ENCODE data around the gene SLC18A3.

SLC18A3 gene

DNA sequence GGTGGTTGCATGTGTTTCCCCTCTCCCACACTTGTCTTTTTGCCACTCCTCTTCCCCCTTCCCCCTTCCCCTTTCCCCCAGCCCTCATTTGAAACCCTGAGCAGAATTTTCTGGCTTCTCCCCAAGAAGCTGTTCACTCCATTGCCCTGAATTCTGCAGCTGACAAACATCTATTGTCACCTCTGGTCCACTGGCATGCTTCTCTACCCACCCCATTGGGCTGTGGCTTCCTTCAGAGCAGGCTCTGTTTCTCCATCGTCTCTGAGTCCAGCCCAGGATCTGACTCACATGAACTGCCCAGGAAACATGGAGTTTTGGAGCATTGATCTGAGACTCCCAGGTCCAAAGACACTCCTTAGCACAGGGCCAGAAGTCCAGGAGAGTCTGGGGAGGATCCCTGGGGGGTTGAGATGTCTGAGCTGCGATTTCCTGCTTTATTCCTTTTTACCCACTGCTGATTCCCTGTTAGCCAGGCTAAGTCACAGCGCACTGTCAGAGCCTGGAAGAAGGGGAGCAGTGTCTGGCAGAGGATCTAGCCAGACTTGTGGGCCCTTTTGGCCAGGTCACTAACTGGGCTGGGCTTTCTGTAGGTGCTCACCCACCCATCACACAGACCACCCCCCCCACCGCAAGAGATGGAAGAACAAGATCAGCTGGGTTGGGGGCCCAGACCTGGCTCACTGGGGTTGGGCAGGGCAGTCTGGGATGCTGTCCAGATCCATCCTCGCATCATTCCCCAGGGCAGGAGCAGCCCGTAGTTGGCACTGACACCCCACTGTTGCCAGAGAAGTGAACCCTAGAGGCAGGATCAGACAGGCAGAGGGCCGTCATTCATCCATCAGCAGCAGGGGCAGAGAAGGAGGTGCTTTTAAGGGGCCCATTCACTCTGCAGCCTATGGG lies 7.3 kb downstream of the SLC18A3 start:
- no peak overlapping the region; the same call in 1 of the 2 replicates for H3K27ac ChIP-seq
- TF ChIP-seq, protein P1, sequence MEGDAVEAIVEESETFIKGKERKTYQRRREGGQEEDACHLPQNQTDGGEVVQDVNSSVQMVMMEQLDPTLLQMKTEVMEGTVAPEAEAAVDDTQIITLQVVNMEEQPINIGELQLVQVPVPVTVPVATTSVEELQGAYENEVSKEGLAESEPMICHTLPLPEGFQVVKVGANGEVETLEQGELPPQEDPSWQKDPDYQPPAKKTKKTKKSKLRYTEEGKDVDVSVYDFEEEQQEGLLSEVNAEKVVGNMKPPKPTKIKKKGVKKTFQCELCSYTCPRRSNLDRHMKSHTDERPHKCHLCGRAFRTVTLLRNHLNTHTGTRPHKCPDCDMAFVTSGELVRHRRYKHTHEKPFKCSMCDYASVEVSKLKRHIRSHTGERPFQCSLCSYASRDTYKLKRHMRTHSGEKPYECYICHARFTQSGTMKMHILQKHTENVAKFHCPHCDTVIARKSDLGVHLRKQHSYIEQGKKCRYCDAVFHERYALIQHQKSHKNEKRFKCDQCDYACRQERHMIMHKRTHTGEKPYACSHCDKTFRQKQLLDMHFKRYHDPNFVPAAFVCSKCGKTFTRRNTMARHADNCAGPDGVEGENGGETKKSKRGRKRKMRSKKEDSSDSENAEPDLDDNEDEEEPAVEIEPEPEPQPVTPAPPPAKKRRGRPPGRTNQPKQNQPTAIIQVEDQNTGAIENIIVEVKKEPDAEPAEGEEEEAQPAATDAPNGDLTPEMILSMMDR (conservative IDR thresholded peaks at IDR 0.05; ENCODE audit: low read depth): no peak
- POLR2A ChIA-PET (ENCODE audit: low non-redundant PET): no interaction called here
- CTCF ChIA-PET: no interaction called here
- DNase-seq (ENCODE audit: low spot score): no peak

DNA sequence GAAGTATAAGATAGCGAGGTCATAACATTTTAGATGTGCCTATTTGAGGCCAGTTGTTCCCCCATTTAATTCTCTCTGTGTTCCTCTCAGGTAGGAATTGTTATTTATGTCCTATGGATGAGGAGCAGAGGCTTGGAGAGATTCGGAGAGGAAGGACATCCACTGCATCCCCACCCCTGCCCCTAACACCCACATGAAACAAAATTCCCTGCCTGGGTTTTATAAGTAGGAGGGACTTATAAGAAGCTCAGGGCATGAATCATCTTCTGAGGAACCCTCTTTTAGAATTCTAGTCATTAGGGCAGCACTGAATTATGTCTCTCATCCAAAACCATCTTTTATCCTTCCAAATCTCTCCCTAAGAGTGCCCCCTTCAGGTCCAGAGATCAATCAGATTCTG lies 8.7 kb downstream of the SLC18A3 start:
- TF ChIP-seq, protein P1 (conservative IDR thresholded peaks at IDR 0.05; ENCODE audit: low read depth): no peak
- DNase-seq (ENCODE audit: low spot score): no peak
- CTCF ChIA-PET: interaction anchor here (0.5 kb wide), 1 partner anchor 93 kb away, joined by 3 read pairs; no protein-coding TSS in a partner anchor
- POLR2A ChIA-PET (ENCODE audit: low non-redundant PET): no interaction called here
- no peak overlapping the region for H3K27ac ChIP-seq

DNA sequence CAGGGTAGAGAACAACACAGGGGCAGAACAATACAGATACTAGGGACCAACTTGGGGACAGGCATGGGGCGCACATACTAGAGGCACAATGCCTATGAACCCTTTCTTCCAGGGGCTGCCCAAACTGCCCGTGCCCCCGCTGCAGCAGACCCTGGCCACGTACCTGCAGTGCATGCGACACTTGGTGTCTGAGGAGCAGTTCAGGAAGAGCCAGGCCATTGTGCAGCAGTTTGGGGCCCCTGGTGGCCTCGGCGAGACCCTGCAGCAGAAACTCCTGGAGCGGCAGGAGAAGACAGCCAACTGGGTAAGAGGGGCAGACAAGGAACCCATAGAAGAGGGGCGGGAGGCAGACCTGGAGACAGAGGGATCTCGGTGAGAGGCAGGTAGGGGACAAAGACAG lies 9.5 kb downstream of the SLC18A3 start:
- no peak overlapping the region for H3K27ac ChIP-seq
- ChIA-PET POLR2A (ENCODE audit: low non-redundant PET) (no interaction called here), CTCF (no interaction called here)
- TF ChIP-seq, protein P1 (conservative IDR thresholded peaks at IDR 0.05; ENCODE audit: low read depth): no peak
- no peak for DNase-seq (ENCODE audit: low spot score)

DNA sequence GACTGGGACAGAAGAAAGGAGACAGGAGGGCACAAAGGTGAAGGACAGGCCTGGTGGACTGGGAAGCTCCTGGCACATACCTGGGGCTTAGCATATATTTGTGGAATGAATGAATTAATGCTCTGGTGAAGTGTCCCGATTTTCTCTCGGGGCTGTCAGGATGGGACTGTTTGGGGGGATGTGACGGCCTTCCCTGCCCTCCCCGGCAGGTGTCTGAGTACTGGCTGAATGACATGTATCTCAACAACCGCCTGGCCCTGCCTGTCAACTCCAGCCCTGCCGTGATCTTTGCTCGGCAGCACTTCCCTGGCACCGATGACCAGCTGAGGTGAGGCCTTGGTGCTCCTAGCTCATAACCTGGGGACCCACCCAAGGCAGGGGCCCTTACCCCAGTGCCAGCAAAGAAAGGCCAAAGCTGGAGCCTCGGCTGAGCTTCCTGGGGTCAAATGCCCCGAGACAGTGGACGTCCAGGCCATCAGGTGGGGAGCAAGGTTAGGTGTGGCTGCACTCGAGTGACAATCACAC lies 10.2 kb downstream of the SLC18A3 start:
- TF ChIP-seq, protein P1 (conservative IDR thresholded peaks at IDR 0.05; ENCODE audit: low read depth): no peak
- POLR2A ChIA-PET (ENCODE audit: low non-redundant PET): no interaction called here
- DNase-seq (ENCODE audit: low spot score): no peak
- CTCF ChIA-PET: no interaction called here
- H3K27ac ChIP-seq: no peak overlapping the region

DNA sequence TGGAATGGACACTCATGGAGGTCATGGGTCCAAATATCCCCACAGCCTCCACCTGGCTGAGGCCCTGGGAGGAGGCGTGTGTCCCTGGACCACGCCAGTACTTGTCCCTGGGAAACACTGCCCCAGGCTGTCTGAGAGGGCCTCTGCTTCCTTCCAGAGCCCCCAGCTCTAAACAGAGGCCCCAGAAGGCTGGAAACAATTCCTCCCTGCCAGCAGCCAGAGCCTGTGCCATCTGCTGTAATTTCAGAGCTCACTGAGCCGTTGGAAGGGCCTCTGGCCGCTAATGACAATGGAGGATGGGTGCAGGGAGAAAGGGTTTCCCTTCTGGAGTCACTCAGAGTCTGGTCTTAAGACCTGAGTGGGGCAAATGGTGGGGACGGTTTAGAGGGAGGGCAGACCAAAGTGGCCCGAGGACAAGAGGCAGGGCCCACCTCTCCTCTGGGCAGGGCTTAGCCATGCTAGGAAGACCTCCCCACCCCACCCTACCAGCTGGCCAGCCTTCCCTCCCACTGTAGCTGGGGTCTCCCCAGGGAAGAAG lies 10.8 kb downstream of the SLC18A3 start:
- CTCF ChIA-PET: no interaction called here
- no peak for DNase-seq (ENCODE audit: low spot score)
- POLR2A ChIA-PET (ENCODE audit: low non-redundant PET): no interaction called here

DNA sequence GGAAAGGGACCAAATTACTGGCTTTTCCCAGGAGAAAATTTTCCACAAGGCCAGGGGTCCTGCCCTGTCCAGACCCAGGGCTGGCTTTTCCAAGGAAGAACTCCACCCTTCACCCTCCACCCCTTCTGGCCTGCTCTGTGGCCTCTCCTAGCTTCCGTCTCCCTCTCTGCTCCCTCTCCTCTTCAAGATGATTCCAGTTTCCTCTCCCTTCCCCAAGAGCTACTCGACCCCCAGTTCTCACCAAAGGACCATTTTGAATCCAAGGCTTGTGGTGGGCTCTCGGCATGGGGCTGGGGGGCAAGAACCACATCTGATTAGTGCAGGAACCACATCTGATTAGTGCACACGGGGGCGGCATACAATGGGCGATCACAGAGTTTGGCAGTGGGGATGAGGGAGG lies 11.5 kb downstream of the SLC18A3 start:
- DNase-seq (ENCODE audit: low spot score): no peak
- TF ChIP-seq, protein P1 (conservative IDR thresholded peaks at IDR 0.05; ENCODE audit: low read depth): no peak
- ChIA-PET POLR2A (ENCODE audit: low non-redundant PET) (no interaction called here), CTCF (no interaction called here)
- no peak overlapping the region for H3K27ac ChIP-seq

More for the DNA sequence above, 10.8 kb downstream of the SLC18A3 start:
- H3K27ac ChIP-seq: no peak overlapping the region
- TF ChIP-seq, protein P1 (conservative IDR thresholded peaks at IDR 0.05; ENCODE audit: low read depth): no peak
